Measurements from ENCODE around the gene QRICH1.

QRICH1 gene

DNA sequence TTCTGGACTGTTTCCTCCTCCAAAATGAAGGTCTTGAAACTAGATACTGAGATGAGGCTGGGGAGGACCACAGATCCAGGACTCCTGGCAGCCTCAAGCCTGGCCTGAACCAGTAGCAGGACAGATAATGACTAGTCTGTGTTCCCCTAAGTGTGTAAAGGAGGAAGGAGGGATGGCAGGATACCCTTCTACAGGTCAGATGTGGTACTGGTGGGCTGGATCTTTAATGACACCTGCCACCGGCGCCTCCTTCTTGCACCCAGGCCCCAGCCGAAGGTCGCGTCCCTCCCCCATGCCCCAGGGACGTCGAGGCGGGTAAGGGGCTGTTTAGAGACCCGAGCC is 26.2 kb upstream of the QRICH1 start:
- peak overlapping the region; percentile 85 for H3K4me3 ChIP-seq (ENCODE audit: control insufficient read depth, low read depth, low read length)
- TF ChIP-seq, protein P1, sequence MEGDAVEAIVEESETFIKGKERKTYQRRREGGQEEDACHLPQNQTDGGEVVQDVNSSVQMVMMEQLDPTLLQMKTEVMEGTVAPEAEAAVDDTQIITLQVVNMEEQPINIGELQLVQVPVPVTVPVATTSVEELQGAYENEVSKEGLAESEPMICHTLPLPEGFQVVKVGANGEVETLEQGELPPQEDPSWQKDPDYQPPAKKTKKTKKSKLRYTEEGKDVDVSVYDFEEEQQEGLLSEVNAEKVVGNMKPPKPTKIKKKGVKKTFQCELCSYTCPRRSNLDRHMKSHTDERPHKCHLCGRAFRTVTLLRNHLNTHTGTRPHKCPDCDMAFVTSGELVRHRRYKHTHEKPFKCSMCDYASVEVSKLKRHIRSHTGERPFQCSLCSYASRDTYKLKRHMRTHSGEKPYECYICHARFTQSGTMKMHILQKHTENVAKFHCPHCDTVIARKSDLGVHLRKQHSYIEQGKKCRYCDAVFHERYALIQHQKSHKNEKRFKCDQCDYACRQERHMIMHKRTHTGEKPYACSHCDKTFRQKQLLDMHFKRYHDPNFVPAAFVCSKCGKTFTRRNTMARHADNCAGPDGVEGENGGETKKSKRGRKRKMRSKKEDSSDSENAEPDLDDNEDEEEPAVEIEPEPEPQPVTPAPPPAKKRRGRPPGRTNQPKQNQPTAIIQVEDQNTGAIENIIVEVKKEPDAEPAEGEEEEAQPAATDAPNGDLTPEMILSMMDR (conservative IDR thresholded peaks at IDR 0.05; ENCODE audit: control insufficient read depth, insufficient read depth, low read depth, low read length), result no peak
- no peak for DNase-seq (ENCODE audit: low read depth)

DNA sequence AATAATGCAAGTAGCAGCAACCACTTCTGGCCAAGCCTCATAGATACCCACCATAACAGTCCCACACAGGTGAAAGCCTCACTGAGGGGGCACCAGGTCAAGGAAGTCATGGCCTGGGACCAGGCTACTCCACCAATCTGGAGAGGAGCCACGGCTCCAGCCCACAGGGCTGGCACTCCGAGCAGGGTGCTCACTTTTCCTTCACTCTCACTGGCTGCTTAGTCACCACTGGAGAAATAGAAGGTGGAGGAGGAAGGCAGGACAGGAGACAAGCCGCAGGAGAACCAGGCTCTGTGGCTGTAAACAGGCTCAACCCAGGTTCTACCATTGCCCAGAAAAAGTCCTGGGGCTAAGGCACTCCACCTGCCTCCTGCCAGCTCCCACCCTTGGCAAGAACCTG is 25.6 kb upstream of the QRICH1 start:
- peak; percentile 45 for DNase-seq (ENCODE audit: low read depth)
- H3K4me3 ChIP-seq (ENCODE audit: control insufficient read depth, low read depth, low read length), result peak overlapping the region; percentile 85
- TF ChIP-seq, protein P1 (conservative IDR thresholded peaks at IDR 0.05; ENCODE audit: control insufficient read depth, insufficient read depth, low read depth, low read length), result no peak

DNA sequence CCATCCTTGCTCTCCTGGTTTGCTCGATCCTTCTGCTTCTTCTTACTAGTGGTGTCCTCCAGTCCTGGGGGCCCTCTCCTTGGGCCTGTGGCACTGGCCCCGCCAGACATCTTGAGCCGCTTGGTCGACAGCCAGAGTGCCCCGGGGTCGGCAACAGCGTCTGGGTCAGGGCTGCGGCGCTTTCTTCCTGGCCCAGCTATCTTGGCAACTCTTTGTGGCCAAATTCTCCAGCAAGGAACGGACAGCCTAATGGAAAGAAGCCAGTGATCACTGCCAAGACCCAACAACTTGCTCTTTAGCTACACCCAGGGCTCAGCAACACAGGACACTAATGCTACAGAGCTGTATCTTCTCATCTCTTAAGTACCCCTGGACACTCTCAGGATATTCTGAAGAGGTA is 25.2 kb upstream of the QRICH1 start:
- TF ChIP-seq, protein P1 (conservative IDR thresholded peaks at IDR 0.05; ENCODE audit: control insufficient read depth, insufficient read depth, low read depth, low read length), result no peak
- peak; percentile 26 for DNase-seq (ENCODE audit: low read depth)
- no peak overlapping the region for H3K4me3 ChIP-seq (ENCODE audit: control insufficient read depth, low read depth, low read length)

DNA sequence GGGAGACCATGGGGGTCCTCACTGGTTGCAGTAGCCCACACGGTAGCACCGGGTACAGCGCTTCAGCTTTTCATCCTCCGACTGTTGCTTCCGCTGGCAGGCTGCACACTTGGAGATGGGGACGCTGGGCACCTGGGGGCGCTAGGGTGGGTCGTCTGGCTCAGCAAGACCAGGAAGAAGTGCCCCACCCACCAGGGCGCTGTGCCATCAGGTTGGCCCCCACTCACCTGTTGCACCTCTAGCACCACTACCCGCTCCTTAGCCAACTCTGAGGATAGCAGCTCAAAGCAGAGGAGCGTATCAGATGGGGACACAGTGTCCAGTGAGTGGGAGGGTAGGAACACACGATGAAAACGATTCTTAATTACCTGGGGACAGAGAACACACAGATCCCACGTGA is 18.4 kb upstream of the QRICH1 start:
- no peak for DNase-seq (ENCODE audit: low read depth)
- TF ChIP-seq, protein P1 (conservative IDR thresholded peaks at IDR 0.05; ENCODE audit: control insufficient read depth, insufficient read depth, low read depth, low read length), result no peak
- H3K4me3 ChIP-seq (ENCODE audit: control insufficient read depth, low read depth, low read length), result no peak overlapping the region

DNA sequence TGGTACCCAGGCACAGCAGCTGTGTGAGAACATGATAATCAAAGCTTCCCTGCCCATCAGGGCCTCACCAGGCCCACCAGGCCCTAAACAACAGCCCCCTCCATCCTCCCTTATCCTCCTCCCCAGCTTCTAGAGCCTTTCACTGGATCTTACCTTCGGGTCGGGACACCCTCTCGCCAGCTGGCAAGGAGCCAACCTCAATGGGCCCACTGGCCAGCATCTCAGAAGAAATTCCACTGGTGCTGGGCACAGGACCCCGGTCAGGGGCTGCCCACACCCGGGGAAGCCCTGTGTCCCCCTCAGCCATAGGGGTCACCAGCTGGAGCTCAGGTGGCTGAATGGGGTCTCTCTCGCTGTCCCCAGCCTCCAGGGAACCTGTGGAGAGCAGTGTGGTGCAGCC is 17.5 kb upstream of the QRICH1 start:
- DNase-seq (ENCODE audit: low read depth), result no peak
- TF ChIP-seq, protein P1 (conservative IDR thresholded peaks at IDR 0.05; ENCODE audit: control insufficient read depth, insufficient read depth, low read depth, low read length), result no peak
- H3K4me3 ChIP-seq (ENCODE audit: control insufficient read depth, low read depth, low read length), result no peak overlapping the region

DNA sequence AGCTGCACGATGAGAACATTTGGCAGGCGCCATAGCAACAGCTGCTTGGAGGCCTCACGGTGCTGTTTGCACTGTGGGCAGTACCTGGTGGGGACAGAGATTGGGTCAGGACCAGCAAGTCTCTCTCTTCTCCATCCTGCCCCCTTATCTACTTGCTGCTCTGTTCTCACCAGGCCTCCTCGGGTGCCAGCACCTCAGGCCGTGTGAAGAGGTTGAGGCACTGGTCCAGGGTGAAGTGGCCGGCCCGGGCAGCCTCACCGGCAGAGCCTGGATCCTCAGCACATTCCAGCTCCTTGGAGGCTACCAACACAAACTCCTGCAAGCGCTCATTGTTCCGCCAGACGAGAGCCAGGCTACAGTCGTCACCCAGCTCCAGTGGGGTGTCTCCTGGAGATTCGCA is 16.9 kb upstream of the QRICH1 start:
- DNase-seq (ENCODE audit: low read depth), result no peak
- no peak overlapping the region for H3K4me3 ChIP-seq (ENCODE audit: control insufficient read depth, low read depth, low read length)
- TF ChIP-seq, protein P1 (conservative IDR thresholded peaks at IDR 0.05; ENCODE audit: control insufficient read depth, insufficient read depth, low read depth, low read length), result no peak

DNA sequence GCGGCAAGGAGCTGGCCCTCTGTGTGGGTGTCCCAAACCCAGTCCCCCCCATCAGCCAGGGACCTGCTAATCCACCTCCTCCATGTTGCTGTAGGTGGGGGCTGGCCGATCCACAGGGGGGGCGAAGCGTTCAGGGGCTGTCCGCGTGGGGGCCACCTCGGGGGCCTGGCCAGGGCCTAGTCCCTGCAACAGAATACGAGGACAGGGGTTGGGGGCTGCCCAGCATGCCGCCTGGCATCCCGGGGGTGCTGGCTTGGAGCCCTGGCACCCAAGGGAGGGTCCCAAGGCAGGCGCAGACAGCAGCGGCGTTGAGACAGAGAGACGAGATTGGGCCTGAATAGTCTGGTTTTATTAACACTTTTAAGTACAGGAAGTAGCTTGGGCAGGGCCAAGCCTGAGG is 14.5 kb upstream of the QRICH1 start:
- TF ChIP-seq, protein P1 (conservative IDR thresholded peaks at IDR 0.05; ENCODE audit: control insufficient read depth, insufficient read depth, low read depth, low read length), result no peak
- DNase-seq (ENCODE audit: low read depth), result no peak
- no peak overlapping the region for H3K4me3 ChIP-seq (ENCODE audit: control insufficient read depth, low read depth, low read length)
